ENCODE results near the gene TCF4.

TCF4 gene

GRCh38 chr18:55372209-55372608 is 215.8 kb downstream of the TCF4 start:
- H3K9me3 ChIP-seq (ENCODE audit: control insufficient read depth, insufficient read depth, low read depth, low read length): no peaks in the 10 kb centered on the region
- H3K27ac ChIP-seq (ENCODE audit: extremely low read depth, low read depth, low read length): no peak overlapping the region
- ChIA-PET POLR2A (no interaction called here), CTCF (interaction anchor here (1.9 kb wide), 1 partner anchor 12 kb away, joined by 11 read pairs; no protein-coding TSS in a partner anchor)
- no peaks in the 10 kb centered on the region for H3K4me1 ChIP-seq (ENCODE audit: control insufficient read depth, insufficient read depth, low read length)
- no peak overlapping the region for H3K4me3 ChIP-seq (ENCODE audit: low read depth, low read length)
- TF ChIP-seq ZNF596 (tag by site-specific recombination; IDR thresholded peaks at IDR 0.05) (no peak), GLI2 (tag by site-specific recombination; IDR thresholded peaks at IDR 0.05; ENCODE audit: borderline replicate concordance, low read depth) (no peak), ZNF768 (tag by site-specific recombination; IDR thresholded peaks at IDR 0.05) (no peak), SP7 (tag by site-specific recombination; IDR thresholded peaks at IDR 0.05) (no peak), MYNN (tag by site-specific recombination; IDR thresholded peaks at IDR 0.05; ENCODE audit: borderline replicate concordance) (no peak), ZNF138 (tag by site-specific recombination; IDR thresholded peaks at IDR 0.05; ENCODE audit: borderline replicate concordance) (no peak), SP2 (tag by site-specific recombination; IDR thresholded peaks at IDR 0.05) (no peak), IKZF3 (tag by site-specific recombination; IDR thresholded peaks at IDR 0.05) (no peak), ZNF549 (tag by site-specific recombination; IDR thresholded peaks at IDR 0.05) (no peak), WT1 (tag by site-specific recombination; IDR thresholded peaks at IDR 0.05) (no peak), BCL6B (tag by site-specific recombination; IDR thresholded peaks at IDR 0.05) (no peak), ZBTB44 (tag by site-specific recombination; IDR thresholded peaks at IDR 0.05) (no peak), ZNF169 (tag by site-specific recombination; IDR thresholded peaks at IDR 0.05) (no peak), MZF1 (tag by site-specific recombination; IDR thresholded peaks at IDR 0.05; ENCODE audit: borderline replicate concordance) (no peak), SCRT1 (tag by site-specific recombination; IDR thresholded peaks at IDR 0.05; ENCODE audit: borderline replicate concordance) (no peak)
- H3K36me3 ChIP-seq (ENCODE audit: control insufficient read depth in 2 of 2, insufficient read depth in 1 of 2, low read length in 2 of 2): no peaks in the 10 kb centered on the region

- H3K4me3 ChIP-seq (ENCODE audit: low read depth, low read length): no peak overlapping the region
- CTCF ChIA-PET: interaction anchor here (1.0 kb wide), 1 partner anchor 14 kb away, joined by 5 read pairs; no protein-coding TSS in a partner anchor
- H3K9me3 ChIP-seq (ENCODE audit: control insufficient read depth, insufficient read depth, low read depth, low read length): no peaks in the 10 kb centered on the region
- H3K27ac ChIP-seq (ENCODE audit: extremely low read depth, low read depth, low read length): no peak overlapping the region
- TF ChIP-seq ZNF791 (tag by site-specific recombination; IDR thresholded peaks at IDR 0.05) (no peak), ZNF184 (tag by site-specific recombination; IDR thresholded peaks at IDR 0.05) (no peak), ZNF530 (tag by site-specific recombination; IDR thresholded peaks at IDR 0.05; ENCODE audit: low read depth) (no peak), ZNF670 (tag by site-specific recombination; IDR thresholded peaks at IDR 0.05; ENCODE audit: low read depth) (no peak), ZNF792 (tag by site-specific recombination; IDR thresholded peaks at IDR 0.05) (no peak), HOXD13 (CRISPR knock-in tag; IDR thresholded peaks at IDR 0.05; ENCODE audit: borderline replicate concordance) (no peak), SP7 (tag by site-specific recombination; IDR thresholded peaks at IDR 0.05) (no peak), ZNF610 (tag by site-specific recombination; IDR thresholded peaks at IDR 0.05; ENCODE audit: borderline replicate concordance) (no peak), SALL2 (tag by site-specific recombination; IDR thresholded peaks at IDR 0.05; ENCODE audit: borderline replicate concordance) (no peak)
- no peaks in the 10 kb centered on the region for H3K36me3 ChIP-seq (ENCODE audit: control insufficient read depth in 2 of 2, insufficient read depth in 1 of 2, low read length in 2 of 2)
- no peaks in the 10 kb centered on the region for H3K4me1 ChIP-seq (ENCODE audit: control insufficient read depth, insufficient read depth, low read length)
- POLR2A ChIA-PET: no interaction called here
These were observed 217.1 kb downstream of the TCF4 start for GRCh38 chr18:55370936-55371335.
